ENCODE data around the gene TNFRSF18. TPM values are rescaled to one million over a fixed set of nuclear protein-coding genes. Genes with fewer than 3 reads are reported as not detected.

Gene TNFRSF18
- total RNA-seq, 1 donor from 2014 or later, result 1.2 TPM

DNA sequence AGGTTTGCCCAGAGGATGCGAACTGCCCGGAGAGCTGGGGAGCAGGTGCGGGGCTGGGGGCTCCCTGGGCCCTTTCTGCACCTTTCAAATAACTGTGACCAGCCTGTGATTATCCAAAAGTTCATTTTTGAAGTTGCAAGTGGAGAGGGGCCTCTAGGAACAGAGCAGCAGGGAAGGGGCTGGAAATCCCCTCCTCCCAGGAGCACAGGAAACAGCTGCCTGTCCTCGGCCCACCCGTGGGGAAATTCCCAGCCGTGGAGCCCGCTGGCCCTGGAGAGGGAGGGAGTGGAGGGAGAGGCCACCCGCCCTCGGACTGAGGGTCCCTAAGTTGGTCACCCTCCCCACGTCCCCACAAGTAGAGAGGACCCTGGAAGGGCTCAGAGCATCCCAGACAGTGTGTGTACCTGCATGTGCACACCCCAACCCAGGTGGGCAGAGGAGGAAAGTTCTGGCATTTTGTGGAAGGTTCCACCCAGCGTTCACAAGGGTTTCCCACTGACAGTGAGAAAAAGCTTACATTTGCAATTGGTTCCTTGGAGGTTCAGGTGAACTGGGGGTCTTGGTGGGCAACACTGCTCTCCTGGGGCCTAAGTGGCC is 8.8 kb upstream of the TNFRSF18 start:
- H3K36me3 Mint-ChIP-seq, result peaks cover 10% of the 10 kb centered on the region
- no peaks in the 10 kb centered on the region for H3K4me1 Mint-ChIP-seq
- no peak for DNase-seq (ENCODE audit: low spot score in 2 of 2, unreplicated experiment in 2 of 2)
- no peaks in the 10 kb centered on the region for H3K27me3 Mint-ChIP-seq (ENCODE audit: low read depth)
- no peak for TF ChIP-seq CTCF (IDR thresholded peaks at IDR 0.05; ENCODE audit: unreplicated experiment)
- H3K27ac Mint-ChIP-seq, result peak overlapping the region; percentile 21
- no peaks in the 10 kb centered on the region for H3K9me3 Mint-ChIP-seq
- H3K4me3 Mint-ChIP-seq, result no peak overlapping the region

GRCh38 chr1:1213345-1214265 is 7.2 kb upstream of the TNFRSF18 start, which contains the start of gene TNFRSF4:
TNFRSF4 (minus strand) TSS chr1:1214153; CDS start chr1:1214127, 26 bp downstream.
- no peaks in the 10 kb centered on the region for H3K9me3 Mint-ChIP-seq
- peak within 1 kb of the TSS; percentile 21 for H3K27ac Mint-ChIP-seq
- DNase-seq (ENCODE audit: low spot score in 2 of 2, unreplicated experiment in 2 of 2), result no peak
- peaks cover 10% of the 10 kb centered on the region for H3K36me3 Mint-ChIP-seq
- H3K4me3 Mint-ChIP-seq, result no peak within 1 kb of the TSS
- TF ChIP-seq CTCF (IDR thresholded peaks at IDR 0.05; ENCODE audit: unreplicated experiment), result no peak
- H3K4me1 Mint-ChIP-seq, result no peaks in the 10 kb centered on the region
- H3K27me3 Mint-ChIP-seq (ENCODE audit: low read depth), result peaks cover 1% of the 10 kb centered on the region

DNA sequence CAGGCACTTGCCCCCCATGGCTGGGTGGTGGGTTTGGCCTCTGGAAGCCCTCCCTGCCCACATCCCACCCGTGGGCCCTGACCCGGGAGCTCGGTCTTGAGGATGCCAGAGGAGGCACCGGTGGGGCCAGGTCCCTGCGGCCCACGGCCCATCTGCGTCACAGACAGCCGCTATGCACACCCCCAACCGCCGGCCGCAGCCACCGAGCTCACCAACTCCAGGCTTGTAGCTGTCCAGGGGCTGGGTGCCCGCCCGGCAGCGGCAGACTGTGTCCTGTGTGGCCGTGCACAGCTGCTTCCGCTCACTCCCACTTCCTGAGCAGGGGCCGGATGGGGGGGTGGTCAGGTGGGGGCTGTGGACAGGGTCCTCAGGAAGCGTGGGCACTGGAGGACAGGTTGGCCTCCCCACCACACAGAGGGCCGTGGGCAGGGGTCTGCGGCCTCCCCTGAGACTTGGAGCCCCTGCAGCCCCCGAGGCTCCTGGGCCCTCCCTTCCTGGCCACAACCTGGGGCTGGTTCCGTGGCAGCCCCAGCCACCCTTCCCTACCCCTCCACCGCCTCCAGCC is 6.5 kb upstream of the TNFRSF18 start:
- peaks cover 7% of the 10 kb centered on the region for H3K36me3 Mint-ChIP-seq
- no peaks in the 10 kb centered on the region for H3K9me3 Mint-ChIP-seq
- DNase-seq (ENCODE audit: low spot score in 2 of 2, unreplicated experiment in 2 of 2), result no peak
- no peak overlapping the region for H3K27ac Mint-ChIP-seq
- TF ChIP-seq CTCF (IDR thresholded peaks at IDR 0.05; ENCODE audit: unreplicated experiment), result no peak
- H3K4me1 Mint-ChIP-seq, result peaks cover 2% of the 10 kb centered on the region
- peaks cover 5% of the 10 kb centered on the region for H3K27me3 Mint-ChIP-seq (ENCODE audit: low read depth)
- H3K4me3 Mint-ChIP-seq, result no peak overlapping the region

DNA sequence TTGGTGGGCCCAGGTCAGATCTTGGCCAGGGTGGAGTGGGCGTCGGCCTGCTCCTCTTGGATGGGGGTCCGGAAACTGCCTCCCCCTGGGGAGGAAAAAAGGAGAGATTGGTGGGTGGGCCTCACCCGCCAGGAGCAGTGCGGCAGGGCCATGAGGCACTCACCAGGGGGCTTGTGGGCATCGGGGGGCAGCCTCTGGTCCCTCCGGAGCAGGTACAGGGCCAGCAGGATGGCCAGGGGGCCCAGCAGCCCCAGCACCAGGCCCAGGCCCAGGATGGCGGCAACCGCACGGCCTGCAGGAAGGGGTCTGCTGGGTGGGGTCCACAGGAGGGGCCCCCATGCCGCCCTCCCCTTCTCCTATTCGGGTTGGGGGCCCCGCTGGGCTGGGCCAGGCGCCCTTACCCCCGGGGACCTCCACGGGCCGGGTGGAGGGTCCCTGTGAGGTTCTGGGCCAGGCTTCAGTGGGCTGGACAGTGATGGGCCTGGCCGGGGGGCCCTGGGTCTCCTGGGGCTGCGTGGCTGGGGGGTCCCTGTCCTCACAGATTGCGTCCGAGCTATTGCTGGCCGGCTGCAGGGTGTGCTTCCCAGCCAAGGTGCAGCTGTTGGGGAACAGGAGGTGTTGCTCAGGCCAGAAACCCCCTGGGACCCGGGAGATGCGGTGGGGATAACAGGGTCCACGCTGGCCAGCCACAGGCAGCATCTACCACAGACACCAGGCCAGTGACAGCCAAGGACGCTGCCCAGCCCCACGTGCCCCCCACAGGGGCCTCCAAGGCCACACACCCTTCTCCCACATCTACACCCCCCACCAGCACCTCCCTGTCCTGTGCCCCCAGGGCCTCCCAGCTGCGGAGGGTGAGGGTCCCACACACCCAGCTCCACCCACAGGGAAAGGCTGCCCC is 5.4 kb upstream of the TNFRSF18 start:
- H3K27ac Mint-ChIP-seq, result no peak overlapping the region
- no peak for DNase-seq (ENCODE audit: low spot score in 2 of 2, unreplicated experiment in 2 of 2)
- peaks cover 15% of the 10 kb centered on the region for H3K27me3 Mint-ChIP-seq (ENCODE audit: low read depth)
- no peak overlapping the region for H3K4me3 Mint-ChIP-seq
- no peak for TF ChIP-seq CTCF (IDR thresholded peaks at IDR 0.05; ENCODE audit: unreplicated experiment)
- H3K36me3 Mint-ChIP-seq, result peaks cover 5% of the 10 kb centered on the region
- no peaks in the 10 kb centered on the region for H3K9me3 Mint-ChIP-seq
- H3K4me1 Mint-ChIP-seq, result peaks cover 2% of the 10 kb centered on the region

All from mesothelial cell of epicardium (in vitro differentiated cells).